WTC11 (cell line): ENCODE measurements around the gene KLHL13. TPM values are rescaled to one million over a fixed set of nuclear protein-coding genes. Genes with fewer than 3 reads are reported as not detected.

Experiments used
- ATAC-seq: fragments of 200-7000 bp; cut with Tn5 transposase; 2 replicates; pipeline ENCODE4 v1.10.0; 2021; ENCODE audit warnings: mild to moderate bottlenecking, moderate library complexity
- CTCF ChIA-PET: fragments of 300-600 bp; sonication (Branson Sonifier 250); formaldehyde crosslinking; loops from one replicate; lab custom pipeline; 2021; ENCODE audit warnings: antibody characterized with exemption; lab: Charles Lee
- POLR2A ChIA-PET: fragments of 350-600 bp; sonication (Branson Sonifier 250); formaldehyde crosslinking; loops from one replicate; lab custom pipeline; 2021; ENCODE audit warnings: antibody characterized with exemption; lab: Charles Lee
- DNase-seq: peaks from one replicate; pipeline ENCODE4 v3.0.0; 2021; ENCODE audit warnings: low spot score
- H3K27ac Mint-ChIP-seq: 2 replicates; pipeline ENCODE4 v1.8.0; 2021; ENCODE audit warnings: mixed read lengths
- H3K27me3 Mint-ChIP-seq: 2 replicates; pipeline ENCODE4 v1.8.0; 2021; ENCODE audit warnings: low read depth, mild to moderate bottlenecking, moderate library complexity, mixed read lengths
- H3K36me3 Mint-ChIP-seq: 2 replicates; pipeline ENCODE4 v1.8.0; 2021; ENCODE audit warnings: mixed read lengths
- H3K4me1 Mint-ChIP-seq: 2 replicates; pipeline ENCODE4 v1.8.0; 2022; ENCODE audit warnings: mixed read lengths
- H3K4me3 Mint-ChIP-seq: 2 replicates; pipeline ENCODE4 v1.8.0; 2021; ENCODE audit warnings: mild to moderate bottlenecking, moderate library complexity, mixed read lengths
- H3K9me3 Mint-ChIP-seq: 2 replicates; pipeline ENCODE4 v1.8.0; 2021; ENCODE audit warnings: mixed read lengths
- AFF4 ChIP-seq: sonication (generic); formaldehyde crosslinking; IDR thresholded peaks from 2 replicates; pipeline ENCODE4 v1.8.1; 2023; ENCODE audit warnings: mild to moderate bottlenecking, missing genetic modification reagents, borderline replicate concordance
- ARID4B ChIP-seq: sonication (generic); formaldehyde crosslinking; IDR thresholded peaks from 2 replicates; pipeline ENCODE4 v1.8.0; 2023; ENCODE audit warnings: missing genetic modification reagents, mild to moderate bottlenecking, borderline replicate concordance
- CREB1 ChIP-seq: sonication (generic); formaldehyde crosslinking; IDR thresholded peaks from 2 replicates; pipeline ENCODE4 v1.8.0; 2023; ENCODE audit warnings: mild to moderate bottlenecking, missing genetic modification reagents
- ELF4 ChIP-seq: sonication (generic); formaldehyde crosslinking; IDR thresholded peaks from 2 replicates; pipeline ENCODE4 v1.8.1; 2022; ENCODE audit warnings: low read depth, mild to moderate bottlenecking, moderate library complexity, missing genetic modification reagents
- EMX1 ChIP-seq: fragments of 250-450 bp; sonication (Bioruptor Pico); IDR thresholded peaks from 2 replicates; pipeline ENCODE4 v1.8.0; 2021; ENCODE audit warnings: mild to moderate bottlenecking
- GTF2I ChIP-seq: fragments of 250-450 bp; sonication (Bioruptor Pico); conservative IDR thresholded peaks from 2 replicates; pipeline ENCODE4 v1.4.0; 2021; ENCODE audit warnings: mild to moderate bottlenecking
- HMGA2 ChIP-seq: fragments of 250-450 bp; sonication (Bioruptor Pico); IDR thresholded peaks from 2 replicates; pipeline ENCODE4 v1.4.0; 2021; ENCODE audit warnings: mild to moderate bottlenecking, moderate library complexity
- IRF2 ChIP-seq: sonication (generic); formaldehyde crosslinking; IDR thresholded peaks from 2 replicates; pipeline ENCODE4 v1.8.0; 2022; ENCODE audit warnings: low read depth, missing genetic modification reagents, borderline replicate concordance
- JUN ChIP-seq: sonication (generic); formaldehyde crosslinking; IDR thresholded peaks from 2 replicates; pipeline ENCODE4 v1.8.0; 2023; ENCODE audit warnings: mild to moderate bottlenecking, missing genetic modification reagents
- NR3C1 ChIP-seq: sonication (generic); formaldehyde crosslinking; conservative IDR thresholded peaks from 2 replicates; pipeline ENCODE4 v1.8.1; 2023; ENCODE audit warnings: low read depth, mild to moderate bottlenecking, missing genetic modification reagents
- OVOL2 ChIP-seq: fragments of 250-450 bp; sonication (Bioruptor Pico); IDR thresholded peaks from 2 replicates; pipeline ENCODE4 v1.9.0; 2021; ENCODE audit warnings: mild to moderate bottlenecking, borderline replicate concordance
- SMAD3 ChIP-seq: sonication (generic); formaldehyde crosslinking; IDR thresholded peaks from 2 replicates; pipeline ENCODE4 v1.8.0; 2022; ENCODE audit warnings: missing genetic modification reagents, mild to moderate bottlenecking, borderline replicate concordance
- STAT6 ChIP-seq: sonication (generic); formaldehyde crosslinking; conservative IDR thresholded peaks from 2 replicates; pipeline ENCODE4 v1.8.1; 2023; ENCODE audit warnings: mild to moderate bottlenecking, low read depth, missing genetic modification reagents, moderate library complexity
- TEAD1 ChIP-seq: sonication (generic); formaldehyde crosslinking; IDR thresholded peaks from 2 replicates; pipeline ENCODE4 v1.8.0; 2022; ENCODE audit warnings: mild to moderate bottlenecking, missing genetic modification reagents
- USF2 ChIP-seq: sonication (generic); formaldehyde crosslinking; IDR thresholded peaks from 2 replicates; pipeline ENCODE4 v1.8.1; 2023; ENCODE audit warnings: mild to moderate bottlenecking, missing genetic modification reagents, moderate library complexity
- ZNF219 ChIP-seq: sonication (generic); formaldehyde crosslinking; IDR thresholded peaks from 2 replicates; pipeline ENCODE4 v1.8.0; 2023; ENCODE audit warnings: missing genetic modification reagents, mild to moderate bottlenecking, borderline replicate concordance
- ZNF232 ChIP-seq: sonication (generic); formaldehyde crosslinking; IDR thresholded peaks from 2 replicates; pipeline ENCODE4 v1.8.0; 2022; ENCODE audit warnings: mild to moderate bottlenecking, missing genetic modification reagents
- ZNF671 ChIP-seq: fragments of 250-450 bp; sonication (Bioruptor Pico); IDR thresholded peaks from 2 replicates; pipeline ENCODE4 v1.8.0; 2021; ENCODE audit warnings: mild to moderate bottlenecking
- total RNA-seq: library from RNA; stranded (reverse); gene quantifications from 3 replicates; pipeline ENCODE4 v1.2.3, GENCODE V29; 2021
- TF ChIP-seq, protein P1 (sequence below): fragments of 250-450 bp; sonication (Bioruptor Pico); IDR thresholded peaks from 2 replicates; pipeline ENCODE4 v1.9.0; 2021; ENCODE audit warnings: moderate library complexity, mild to moderate bottlenecking, inconsistent platforms, borderline replicate concordance
- TF ChIP-seq, protein P2 (sequence below): sonication (generic); formaldehyde crosslinking; IDR thresholded peaks from 2 replicates; pipeline ENCODE4 v1.8.1; 2023; ENCODE audit warnings: mild to moderate bottlenecking, missing genetic modification reagents, moderate library complexity

KLHL13 gene
- total RNA-seq, 1 experiment from 2014 or later: 7.7 TPM

GRCh38 chrX:118156953-118157608, 40.5 kb upstream of the KLHL13 start:
- Mint-ChIP-seq H3K4me3 (no peak overlapping the region), H3K27ac (no peak overlapping the region), H3K4me1 (no peaks in the 10 kb centered on the region), H3K9me3 (no peaks in the 10 kb centered on the region), H3K27me3 (no peaks in the 10 kb centered on the region), H3K36me3 (no peaks in the 10 kb centered on the region)
- CTCF ChIA-PET: no interaction called here
- TF ChIP-seq, protein P1, sequence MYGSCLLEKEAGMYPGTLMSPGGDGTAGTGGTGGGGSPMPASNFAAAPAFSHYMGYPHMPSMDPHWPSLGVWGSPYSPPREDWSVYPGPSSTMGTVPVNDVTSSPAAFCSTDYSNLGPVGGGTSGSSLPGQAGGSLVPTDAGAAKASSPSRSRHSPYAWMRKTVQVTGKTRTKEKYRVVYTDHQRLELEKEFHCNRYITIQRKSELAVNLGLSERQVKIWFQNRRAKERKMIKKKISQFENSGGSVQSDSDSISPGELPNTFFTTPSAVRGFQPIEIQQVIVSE: no peak
- TF ChIP-seq SMAD3 (CRISPR knock-in tag) (no peak), GTF2I (CRISPR knock-in tag) (no peak), HMGA2 (CRISPR knock-in tag) (no peak), STAT6 (no peak), AFF4 (no peak), ZNF671 (no peak), EMX1 (CRISPR knock-in tag) (no peak), ELF4 (CRISPR knock-in tag) (no peak), OVOL2 (CRISPR knock-in tag) (no peak)
- TF ChIP-seq, protein P2, sequence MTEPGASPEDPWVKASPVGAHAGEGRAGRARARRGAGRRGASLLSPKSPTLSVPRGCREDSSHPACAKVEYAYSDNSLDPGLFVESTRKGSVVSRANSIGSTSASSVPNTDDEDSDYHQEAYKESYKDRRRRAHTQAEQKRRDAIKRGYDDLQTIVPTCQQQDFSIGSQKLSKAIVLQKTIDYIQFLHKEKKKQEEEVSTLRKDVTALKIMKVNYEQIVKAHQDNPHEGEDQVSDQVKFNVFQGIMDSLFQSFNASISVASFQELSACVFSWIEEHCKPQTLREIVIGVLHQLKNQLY (CRISPR knock-in tag): no peak
- TF ChIP-seq, all 79 proteins: peak for 0
- DNase-seq (no peak), ATAC-seq (no peak)
- POLR2A ChIA-PET: interaction anchor here (0.6 kb wide), 2 partner anchors 14 to 922 kb away, joined by 4 to 8 read pairs; no protein-coding TSS in a partner anchor

- Mint-ChIP-seq H3K4me1 (no peaks in the 10 kb centered on the region), H3K27ac (no peak overlapping the region)
- TF ChIP-seq JUN (CRISPR knock-in tag) (no peak), GTF2I (CRISPR knock-in tag) (no peak), NR3C1 (CRISPR knock-in tag) (no peak), ARID4B (no peak), ZNF219 (no peak), USF2 (no peak), TEAD1 (CRISPR knock-in tag) (no peak), ZNF232 (CRISPR knock-in tag) (no peak), CREB1 (no peak), IRF2 (CRISPR knock-in tag) (no peak)
These were observed 39.8 kb upstream of the KLHL13 start for GRCh38 chrX:118156254-118156952.

More at GRCh38 chrX:118156254-118156952, 39.8 kb upstream of the KLHL13 start:
- Mint-ChIP-seq H3K9me3 (no peaks in the 10 kb centered on the region), H3K36me3 (no peaks in the 10 kb centered on the region), H3K27me3 (no peaks in the 10 kb centered on the region; the same call in 1 of the 2 replicates), H3K4me3 (no peak overlapping the region)
- DNase-seq: no peak
- ChIA-PET CTCF (no interaction called here), POLR2A (interaction anchor here (0.6 kb wide), 1 partner anchor 921 kb away, joined by 8 read pairs; no protein-coding TSS in a partner anchor)
- no peak for ATAC-seq
